PFSK-1 (cell line): Measurements from ENCODE around the gene PRPF18.

Source experiments
- FOXP2 ChIP-seq: optimal IDR thresholded peaks from 2 replicates; pipeline ENCODE3; 2011; ENCODE audit warnings: borderline replicate concordance, control low read depth, inconsistent platforms; ENCODE audit not compliant: insufficient read depth; ENCODE audit errors: extremely low read length, extremely low read depth
- POLR2AphosphoS5 ChIP-seq: IDR thresholded peaks from 2 replicates; pipeline ENCODE4 v1.6.1; 2012; ENCODE audit warnings: low read depth, mild to moderate bottlenecking, control low read depth, low read length, moderate library complexity
- SIN3A ChIP-seq: IDR thresholded peaks from 2 replicates; pipeline ENCODE4 v1.6.1; 2012; ENCODE audit warnings: mild to moderate bottlenecking, low read length, moderate library complexity, borderline replicate concordance; ENCODE audit not compliant: insufficient read depth
- TAF1 ChIP-seq: IDR thresholded peaks from 2 replicates; pipeline ENCODE4 v1.6.1; 2012; ENCODE audit warnings: low read length, control low read depth, borderline replicate concordance; ENCODE audit not compliant: insufficient read depth
- TF ChIP-seq, protein P1 (sequence below), 2 experiments: IDR thresholded peaks; 2 replicates each; pipeline versions ENCODE4 v1.6.1 to v1.8.0; 2011 to 2012; ENCODE audit warnings: low read depth in 2 of 2, low read length in 2 of 2, control low read depth in 1 of 2, inconsistent platforms in 1 of 2, mild to moderate bottlenecking in 1 of 2, moderate library complexity in 1 of 2; ENCODE audit not compliant: insufficient read depth in 1 of 2

DNA sequence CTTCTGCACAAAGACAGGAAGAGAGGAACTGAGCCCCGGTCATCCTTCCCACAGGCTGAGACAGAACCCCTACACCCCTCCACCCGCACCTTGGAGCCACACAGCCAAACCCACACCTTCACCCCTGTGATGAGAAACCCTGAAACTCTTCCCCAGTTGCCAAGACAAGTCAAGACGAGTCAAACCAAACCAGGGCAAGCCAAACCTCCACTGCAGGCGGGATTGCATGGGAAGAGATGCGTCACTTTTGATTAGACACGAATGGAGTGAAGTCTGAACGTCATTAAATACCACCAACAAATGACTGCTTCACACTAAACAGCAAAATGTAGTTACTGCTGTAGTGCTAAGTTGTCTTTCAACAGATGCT, 73.8 kb downstream of the PRPF18 start:
- TF ChIP-seq, protein P1, sequence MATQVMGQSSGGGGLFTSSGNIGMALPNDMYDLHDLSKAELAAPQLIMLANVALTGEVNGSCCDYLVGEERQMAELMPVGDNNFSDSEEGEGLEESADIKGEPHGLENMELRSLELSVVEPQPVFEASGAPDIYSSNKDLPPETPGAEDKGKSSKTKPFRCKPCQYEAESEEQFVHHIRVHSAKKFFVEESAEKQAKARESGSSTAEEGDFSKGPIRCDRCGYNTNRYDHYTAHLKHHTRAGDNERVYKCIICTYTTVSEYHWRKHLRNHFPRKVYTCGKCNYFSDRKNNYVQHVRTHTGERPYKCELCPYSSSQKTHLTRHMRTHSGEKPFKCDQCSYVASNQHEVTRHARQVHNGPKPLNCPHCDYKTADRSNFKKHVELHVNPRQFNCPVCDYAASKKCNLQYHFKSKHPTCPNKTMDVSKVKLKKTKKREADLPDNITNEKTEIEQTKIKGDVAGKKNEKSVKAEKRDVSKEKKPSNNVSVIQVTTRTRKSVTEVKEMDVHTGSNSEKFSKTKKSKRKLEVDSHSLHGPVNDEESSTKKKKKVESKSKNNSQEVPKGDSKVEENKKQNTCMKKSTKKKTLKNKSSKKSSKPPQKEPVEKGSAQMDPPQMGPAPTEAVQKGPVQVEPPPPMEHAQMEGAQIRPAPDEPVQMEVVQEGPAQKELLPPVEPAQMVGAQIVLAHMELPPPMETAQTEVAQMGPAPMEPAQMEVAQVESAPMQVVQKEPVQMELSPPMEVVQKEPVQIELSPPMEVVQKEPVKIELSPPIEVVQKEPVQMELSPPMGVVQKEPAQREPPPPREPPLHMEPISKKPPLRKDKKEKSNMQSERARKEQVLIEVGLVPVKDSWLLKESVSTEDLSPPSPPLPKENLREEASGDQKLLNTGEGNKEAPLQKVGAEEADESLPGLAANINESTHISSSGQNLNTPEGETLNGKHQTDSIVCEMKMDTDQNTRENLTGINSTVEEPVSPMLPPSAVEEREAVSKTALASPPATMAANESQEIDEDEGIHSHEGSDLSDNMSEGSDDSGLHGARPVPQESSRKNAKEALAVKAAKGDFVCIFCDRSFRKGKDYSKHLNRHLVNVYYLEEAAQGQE (IDR thresholded peaks at IDR 0.05; ENCODE audit: insufficient read depth in 1 of 2, low read depth in 2 of 2, low read length in 2 of 2): no peak
- TF ChIP-seq SIN3A: no peak
- TF ChIP-seq TAF1: no peak
- no peak for TF ChIP-seq POLR2AphosphoS5
- no peak for TF ChIP-seq FOXP2
